Right lobe of liver (tissue), 6 donors: Measurements from ENCODE around the gene L3MBTL3. TPM values are rescaled to one million over a fixed set of nuclear protein-coding genes. Genes with fewer than 3 reads are reported as not detected.

Experiments
- ATAC-seq, 4 donors: fragments of 200-7000 bp; cut with Tn5 transposase; one replicate each; pipeline ENCODE4 v1.9.1; 2020; ENCODE audit warnings: mild to moderate bottlenecking in 4 of 4, moderate library complexity in 4 of 4
- DNase-seq, 3 donors: peaks; one replicate each; pipeline ENCODE4 v3.0.0-alpha.2; 2020
- H3K27ac ChIP-seq, 3 donors: fragments of 200-600 bp; one replicate each; pipeline ENCODE4 v1.8.0; 2022
- H3K27me3 ChIP-seq, 2 donors: fragments of 200-600 bp; one replicate each; pipeline ENCODE4 v1.8.0; 2022
- H3K36me3 ChIP-seq, 4 donors: fragments of 200-600 bp; sonication (generic) in 1 of 4; one replicate each; pipeline versions ENCODE4 v1.5.1 to v1.8.0; 2017 to 2022; ENCODE audit warnings: control low read depth in 1 of 4
- H3K4me1 ChIP-seq, 4 donors: fragments of 200-600 bp; sonication (generic) in 1 of 4; one replicate each; pipeline versions ENCODE4 v1.5.1 to v1.8.0; 2017 to 2022; ENCODE audit warnings: control low read depth in 1 of 4
- H3K4me3 ChIP-seq, 3 donors: fragments of 200-600 bp; one replicate each; pipeline ENCODE4 v1.8.0; 2022
- H3K9me3 ChIP-seq, 4 donors: fragments of 200-600 bp; sonication (generic) in 1 of 4; one replicate each; pipeline versions ENCODE4 v1.5.1 to v1.8.0; 2017 to 2022; ENCODE audit warnings: control low read depth in 1 of 4
- CTCF ChIP-seq, 4 donors: fragments of 200-600 bp in 3 of 4; fragments of 450-650 bp in 1 of 4; IDR thresholded peaks; one replicate each; pipeline versions ENCODE4 v1.5.1 to v1.8.0; 2016 to 2022; ENCODE audit warnings: antibody characterized with exemption in 4 of 4, mild to moderate bottlenecking in 2 of 4
- POLR2A ChIP-seq: fragments of 450-650 bp; IDR thresholded peaks from one replicate; pipeline ENCODE4 v1.6.1; 2017; ENCODE audit warnings: antibody characterized with exemption, mild to moderate bottlenecking
- WGBS: methylation state at CpG from one replicate; pipeline ENCODE4 v1.1.6; 2018; ENCODE audit warnings: low coverage, low lambda C conversion rate; ENCODE audit not compliant: insufficient coverage; ENCODE audit errors: missing lambda C conversion rate; 5-methylcytosine and 5-hydroxymethylcytosine counted together
- intact Hi-C, 2 donors: fragments of 100-400 bp; cut with DNase I; formaldehyde crosslinking; loops; one replicate each; pipeline versions ENCODE4 v1.11.2 to v1.14.1; 2022
- total RNA-seq, 6 experiments: library from RNA; depleted of rRNA in 2 of 6; stranded (reverse); fragments of >200 nt in 2 of 6; fragmentation: NEBNext Ultra II Directional in 3 of 6; extraction: Animal tissue kit (Norgen Biotek cat#: 25700) in 3 of 6; gene quantifications; one replicate each; pipeline versions ENCODE4 v1.1.0 to v1.2.4, GENCODE V29; 2016 to 2023
- donor health status: DM: no; HTN: yes; CAD: no.
- donor health status: DM: no; HTN: no; CAD: no.
- donor health status: DM: no; HTN: no; CAD: no.
- donor health status: DM: no; HTN: yes; CAD: no.
- donor health status: DM: no; HTN: yes; CAD: no.

Gene L3MBTL3
- total RNA-seq, 6 experiments from 2014 or later: 3.0 to 13.2 (median 7.2) TPM

- no peaks in the 10 kb centered on the region for H3K9me3 ChIP-seq
- no peak overlapping the region for H3K27ac ChIP-seq
- H3K4me3 ChIP-seq: no peak overlapping the region
- H3K27me3 ChIP-seq: no peaks in the 10 kb centered on the region
- intact Hi-C loops: no loop called here
- no peaks in the 10 kb centered on the region for H3K4me1 ChIP-seq
- 86% methylated on average over 5 of the region's 5 CpGs for WGBS
- TF ChIP-seq CTCF (IDR thresholded peaks at IDR 0.05): no peak
- no peak for TF ChIP-seq POLR2A
- ATAC-seq: no peak
- H3K36me3 ChIP-seq: no peaks in the 10 kb centered on the region
- no peak for DNase-seq
Observed at GRCh38 chr6:130156908-130157307, 138.5 kb downstream of the L3MBTL3 start.

GRCh38 chr6:130158056-130158455 lies 139.7 kb downstream of the L3MBTL3 start:
- WGBS: 50% methylated on average over 2 of the region's 2 CpGs
- TF ChIP-seq CTCF (IDR thresholded peaks at IDR 0.05) (no peak), POLR2A (no peak)
- H3K4me3 ChIP-seq: no peak overlapping the region
- DNase-seq (no peak), ATAC-seq (no peak)
- no peaks in the 10 kb centered on the region for H3K9me3 ChIP-seq
- H3K27ac ChIP-seq: no peak overlapping the region
- no peaks in the 10 kb centered on the region for H3K27me3 ChIP-seq
- H3K36me3 ChIP-seq: no peaks in the 10 kb centered on the region
- no peaks in the 10 kb centered on the region for H3K4me1 ChIP-seq
- intact Hi-C loops: no loop called here

- no peak for ATAC-seq
- no peaks in the 10 kb centered on the region for H3K36me3 ChIP-seq
- H3K9me3 ChIP-seq: no peaks in the 10 kb centered on the region
- no peak for DNase-seq
- TF ChIP-seq CTCF (IDR thresholded peaks at IDR 0.05) (no peak), POLR2A (no peak)
- whole genome bisulfite sequencing: 76% methylated on average over 4 of the region's 4 CpGs
- no peak overlapping the region for H3K27ac ChIP-seq
- intact Hi-C loops: no loop called here
- no peaks in the 10 kb centered on the region for H3K27me3 ChIP-seq
- H3K4me3 ChIP-seq: no peak overlapping the region
- no peaks in the 10 kb centered on the region for H3K4me1 ChIP-seq
Observed at GRCh38 chr6:130158548-130158947, 140.2 kb downstream of the L3MBTL3 start.

GRCh38 chr6:130159956-130160355 lies 141.6 kb downstream of the L3MBTL3 start:
- no peak overlapping the region for H3K4me3 ChIP-seq
- 41% methylated on average over 3 of the region's 3 CpGs for WGBS
- ATAC-seq: no peak

More at GRCh38 chr6:130159956-130160355, 141.6 kb downstream of the L3MBTL3 start:
- DNase-seq: no peak
- no peak overlapping the region for H3K27ac ChIP-seq
- intact Hi-C loops: no loop called here
- no peak for TF ChIP-seq CTCF (IDR thresholded peaks at IDR 0.05)
- no peak for TF ChIP-seq POLR2A
- H3K9me3 ChIP-seq: no peaks in the 10 kb centered on the region
- H3K4me1 ChIP-seq: no peaks in the 10 kb centered on the region
- H3K36me3 ChIP-seq: no peaks in the 10 kb centered on the region
- H3K27me3 ChIP-seq: no peaks in the 10 kb centered on the region
